Stimulated activated CD8-positive, alpha-beta memory T cell treated with anti-CD3 and anti-CD28 coated beads, Interleukin-15, amount 100 ng/mL, for 48 hours (primary cell): ENCODE results near the gene CHRNB4.
A peak's percentile ranks its signal among the peaks of the same experiment; 100 is the strongest.

Experiments used
- DNase-seq, 2 donors: peaks; one replicate each; pipeline ENCODE4 v3.0.0-alpha.2; 2020; ENCODE audit warnings: low read depth in 2 of 2

The CHRNB4 gene

GRCh38 chr15:78634210-78635145, 6.5 kb downstream of the CHRNB4 start:
- DNase-seq = no peak

- DNase-seq = no peak
Measured at GRCh38 chr15:78633348-78633747, 7.7 kb downstream of the CHRNB4 start.

DNA sequence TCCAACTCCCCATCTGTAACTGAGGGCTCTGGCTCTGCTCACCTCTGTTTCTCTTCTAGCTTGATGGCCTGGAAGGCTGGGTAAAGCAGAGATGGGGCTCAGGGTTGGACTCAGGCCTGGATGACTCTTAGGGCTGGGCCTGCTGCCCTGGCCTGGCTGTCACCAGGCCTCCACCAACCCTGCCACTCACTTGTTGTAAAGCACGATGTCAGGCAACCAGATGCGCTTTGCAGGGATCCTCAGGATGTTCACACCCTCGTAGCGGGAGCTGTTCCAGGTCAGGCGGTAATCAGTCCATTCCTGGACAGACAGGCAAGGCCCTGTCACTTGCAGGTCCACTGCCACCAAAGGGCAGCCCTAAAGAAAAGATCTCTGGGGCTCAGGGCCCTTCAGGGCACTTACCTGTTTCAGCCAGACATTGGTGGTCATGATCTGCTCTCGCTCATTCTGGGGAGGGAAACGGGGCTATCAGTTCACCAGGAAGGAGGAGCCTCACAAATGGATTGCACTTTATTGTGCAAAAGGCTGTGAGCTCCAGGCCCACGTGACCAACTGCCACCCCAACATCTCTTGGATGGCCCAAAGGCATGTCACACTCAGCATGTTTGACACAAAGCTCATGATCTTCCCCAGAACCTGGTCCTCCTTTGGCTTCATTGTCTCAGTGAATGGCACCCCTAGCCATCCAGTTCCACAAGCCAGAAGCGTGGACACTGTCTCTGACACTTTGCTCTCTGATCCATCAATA, 9.9 kb downstream of the CHRNB4 start:
- DNase-seq = no peak

DNA sequence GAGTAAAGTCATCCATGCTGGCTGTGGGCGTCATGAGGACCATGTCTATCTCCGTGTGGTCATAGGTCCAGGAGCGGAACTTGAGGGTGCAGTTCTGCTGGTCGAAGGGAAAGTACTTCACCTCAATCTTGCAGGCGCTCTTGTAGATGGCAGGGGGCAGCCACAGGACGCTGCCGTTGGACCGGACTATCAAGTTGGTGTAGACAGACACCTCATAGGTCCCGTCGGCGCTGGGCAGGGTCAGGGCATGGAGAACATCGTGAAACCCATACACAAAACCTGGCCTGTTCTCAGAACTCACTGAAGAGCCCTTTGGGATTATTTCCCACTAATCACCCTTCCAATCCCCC, 11.3 kb downstream of the CHRNB4 start:
- DNase-seq = no peak

GRCh38 chr15:78629031-78629715, 11.8 kb downstream of the CHRNB4 start:
- no peak for DNase-seq

GRCh38 chr15:78628227-78628626, 12.8 kb downstream of the CHRNB4 start:
- DNase-seq = no peak

DNA sequence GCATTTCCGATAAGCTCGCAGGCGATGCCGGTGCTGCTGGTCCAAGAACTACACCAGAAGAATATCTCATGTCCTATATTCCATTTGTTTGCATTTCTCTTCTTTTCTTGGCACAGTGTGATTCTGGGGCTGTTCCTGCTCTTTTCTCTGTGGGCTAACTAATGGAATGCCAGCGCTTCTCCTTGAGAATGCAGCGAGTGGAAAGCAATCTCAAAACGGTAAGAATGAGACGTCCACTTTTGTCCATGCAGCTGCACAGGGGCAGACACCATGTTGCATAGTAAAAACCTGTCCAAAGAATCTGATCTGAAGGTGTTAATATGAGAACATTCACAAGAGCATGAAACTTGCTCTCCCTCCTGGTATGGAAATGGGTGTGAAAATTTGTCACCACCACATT, 13.7 kb downstream of the CHRNB4 start:
- DNase-seq = no peak

DNA sequence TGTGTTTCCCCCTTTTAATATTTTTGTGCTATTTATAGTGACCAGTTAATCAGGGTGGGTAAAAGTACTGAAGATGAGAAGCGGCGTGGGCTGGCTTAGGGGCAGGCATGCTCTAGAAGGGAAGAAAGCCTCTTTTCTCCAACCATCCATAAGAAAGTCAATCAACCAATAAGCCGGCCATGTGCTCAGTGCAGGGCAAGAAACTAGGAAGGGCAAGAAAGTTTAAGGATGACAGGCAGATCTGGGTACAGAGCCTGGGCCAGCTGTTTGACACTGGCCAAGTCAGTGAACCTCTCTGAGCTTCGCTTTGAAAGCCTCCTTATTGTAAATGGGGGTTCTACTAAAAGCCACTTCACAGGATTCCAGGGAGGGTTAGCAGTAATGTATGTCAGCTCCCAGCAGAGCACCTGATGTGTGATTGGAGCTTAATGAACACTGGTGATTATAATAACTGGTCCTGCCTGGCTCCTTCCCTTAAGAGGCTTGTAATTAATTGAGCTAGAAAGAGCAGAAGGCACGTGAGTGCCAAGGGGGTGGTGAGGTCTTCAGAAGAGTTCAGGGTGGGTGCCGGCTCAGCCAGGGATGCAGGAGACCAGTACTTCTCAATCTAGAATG, 14.5 kb downstream of the CHRNB4 start:
- no peak for DNase-seq

- no peak for DNase-seq
Measured at GRCh38 chr15:78625606-78626280, 15.3 kb downstream of the CHRNB4 start.

- no peak for DNase-seq
Measured at GRCh38 chr15:78624651-78625590, 16.1 kb downstream of the CHRNB4 start.

DNA sequence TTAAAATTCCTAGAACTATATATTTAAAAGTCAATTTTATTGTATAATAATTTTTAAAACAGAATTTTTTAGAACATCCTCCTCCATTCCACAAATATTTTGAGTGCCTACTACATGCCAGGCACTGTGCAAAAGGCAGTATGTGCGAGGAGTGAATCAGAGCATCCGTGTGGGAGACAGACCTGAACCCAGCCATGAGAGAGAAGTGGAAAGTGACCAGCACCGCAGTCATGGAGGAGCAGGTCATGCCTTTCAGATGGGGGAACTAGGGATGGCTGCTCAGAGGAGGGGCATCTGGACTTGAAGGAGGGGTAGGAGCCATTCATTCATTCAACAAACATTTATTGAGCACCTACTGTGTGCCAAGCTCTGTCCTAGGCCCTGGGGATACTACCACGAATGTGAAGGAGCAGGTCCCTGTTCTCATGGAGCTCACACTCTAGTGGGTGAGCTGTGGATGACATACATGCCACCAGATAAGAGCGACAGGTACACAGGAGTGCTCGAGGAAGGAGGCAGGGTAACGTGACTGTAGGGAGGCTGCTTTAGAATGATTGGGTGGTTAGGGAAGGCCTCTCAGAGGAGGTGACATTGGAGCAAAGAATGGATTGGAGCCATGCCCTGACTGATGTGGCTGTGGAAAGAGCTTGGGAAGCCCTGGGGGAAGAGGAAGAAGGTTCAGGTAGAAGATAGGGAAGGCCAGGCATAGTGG, 17.1 kb downstream of the CHRNB4 start:
- DNase-seq = no peak

DNA sequence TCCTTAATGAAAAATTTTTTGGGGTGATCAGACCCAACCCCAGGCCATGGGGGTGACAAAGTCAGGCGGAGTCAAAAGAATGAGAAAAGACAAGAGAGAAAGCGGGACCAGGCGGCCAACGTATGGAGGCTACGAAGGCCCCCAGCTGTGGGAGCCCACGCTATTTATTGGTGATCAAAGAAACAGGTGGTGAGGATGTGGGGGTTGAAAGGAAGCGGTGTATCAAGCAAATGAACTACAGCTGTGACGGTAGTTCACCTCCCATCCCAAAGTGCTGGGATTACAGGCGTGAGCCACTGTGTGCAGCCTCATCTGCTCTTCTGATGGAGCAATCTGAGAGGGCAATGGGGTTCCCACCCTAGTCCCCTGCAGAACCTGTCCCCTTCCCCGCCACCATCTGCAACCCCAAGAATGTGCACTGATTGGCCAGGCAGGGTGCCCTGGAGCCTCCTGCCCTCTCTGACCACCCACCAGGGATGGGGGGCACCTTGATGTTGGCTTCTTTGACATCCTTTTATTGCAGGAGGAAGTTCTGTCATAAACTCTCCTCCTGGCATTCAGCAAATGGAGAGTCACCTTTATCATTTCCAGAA, 19.1 kb downstream of the CHRNB4 start:
- DNase-seq = no peak

GRCh38 chr15:78620527-78621421, 20.2 kb downstream of the CHRNB4 start, which contains the start of gene CHRNA3:
CHRNA3 (minus strand) TSS chr15:78620996; CDS start chr15:78620794, 202 bp downstream.
- no peak for DNase-seq

DNA sequence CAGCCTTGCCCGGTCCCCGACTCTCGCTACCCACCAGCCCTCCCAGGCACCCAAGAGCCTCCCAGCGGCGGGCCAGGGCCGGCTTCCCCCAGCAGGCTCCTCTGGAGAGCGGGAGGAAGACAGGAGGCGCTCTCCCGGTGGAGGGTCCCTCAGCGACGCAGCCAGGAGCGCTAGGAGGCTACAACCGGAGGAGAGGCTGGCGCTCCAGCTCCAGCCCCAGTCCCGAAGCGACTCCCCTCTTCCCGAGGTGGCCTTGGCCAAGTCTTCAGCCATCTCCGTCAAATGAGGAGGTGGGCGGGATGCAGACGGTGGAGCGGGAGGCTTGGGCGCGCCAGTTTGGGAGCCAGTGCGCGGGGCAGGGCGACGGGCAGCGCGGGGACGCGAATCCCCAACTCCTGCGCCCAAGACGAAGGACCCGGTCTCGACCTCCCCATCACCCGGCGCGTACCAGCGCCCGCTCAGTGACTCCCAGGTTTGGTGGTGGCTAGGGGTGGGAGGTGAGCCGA, 20.9 kb downstream of the CHRNB4 start:
- no peak for DNase-seq

- DNase-seq = no peak
Measured at GRCh38 chr15:78619022-78619950, 21.7 kb downstream of the CHRNB4 start.

DNA sequence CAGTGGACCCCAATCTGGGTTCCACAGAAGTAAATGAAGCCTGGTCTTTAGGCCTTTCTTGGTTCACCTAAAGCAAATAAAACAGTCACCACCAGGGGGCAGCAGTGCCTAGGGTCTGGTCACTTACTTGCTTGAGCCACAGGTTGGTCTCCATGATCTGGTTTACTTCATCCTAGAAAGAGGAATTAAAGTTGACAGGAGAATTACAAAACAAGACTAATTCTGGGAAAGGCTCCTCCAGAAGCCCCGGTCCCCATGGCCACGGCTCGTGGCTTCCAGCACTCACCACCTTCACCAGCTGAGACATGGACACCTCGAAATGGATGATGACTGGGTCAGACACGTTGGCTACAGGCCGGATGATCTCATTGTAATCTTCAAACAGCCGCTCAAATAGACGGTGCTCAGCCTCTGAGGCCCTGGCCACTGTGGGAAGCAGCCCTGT, 22.5 kb downstream of the CHRNB4 start:
- DNase-seq = peak; percentile 47 to 50

DNA sequence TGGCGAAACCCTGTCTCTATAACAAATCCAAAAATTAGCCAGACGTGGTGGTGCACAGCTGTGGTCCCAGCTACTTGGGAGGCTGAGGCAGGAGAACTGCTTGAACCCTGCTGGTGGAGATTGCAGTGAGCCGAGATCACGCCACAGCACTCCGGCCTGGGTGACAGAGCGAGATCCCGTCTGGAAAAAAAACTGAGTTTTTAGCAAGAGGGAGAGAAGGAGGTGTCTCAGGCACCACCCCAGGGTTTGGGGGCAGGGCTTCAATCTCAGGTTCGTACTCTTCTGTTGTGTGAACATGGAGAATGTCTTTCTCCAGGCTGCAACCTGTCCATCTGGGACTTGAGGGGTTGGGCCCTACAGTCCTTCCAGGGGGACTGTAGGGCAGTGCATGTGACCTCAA, 22.9 kb downstream of the CHRNB4 start:
- no peak for DNase-seq
